Mammary epithelial cell (primary cell): Measurements from ENCODE around the gene MTHFD1.

Source experiments
- CTCF ChIP-seq, 2 donors: IDR thresholded peaks in 1 of 2; conservative IDR thresholded peaks in 1 of 2; 2 replicates each; pipeline ENCODE4 v1.5.1; 2011 to 2012; ENCODE audit warnings: inconsistent platforms in 2 of 2, low read length in 2 of 2, mild to moderate bottlenecking in 2 of 2, control low read depth in 1 of 2, low read depth in 1 of 2; ENCODE audit not compliant: insufficient read depth in 1 of 2; ENCODE audit errors: extremely low read depth in 1 of 2
- EZH2 ChIP-seq: IDR thresholded peaks from 2 replicates; pipeline ENCODE4 v1.6.1; 2012; ENCODE audit warnings: low read length, inconsistent platforms, borderline replicate concordance

GRCh38 chr14:64468451-64468850, 80.3 kb downstream of the MTHFD1 start:
- TF ChIP-seq CTCF (conservative IDR thresholded peaks at IDR 0.05 in 1 of 2, IDR thresholded peaks at IDR 0.05 in 1 of 2; ENCODE audit: extremely low read depth in 1 of 2, insufficient read depth in 1 of 2, low read depth in 1 of 2, low read length in 2 of 2) (no peak), EZH2 (no peak)
